Endometrial microvascular endothelial cells (primary cell): ENCODE data around the gene SPATA24. TPM values are rescaled to one million over a fixed set of nuclear protein-coding genes. Genes with fewer than 3 reads are reported as not detected.
"Not testable (repeated sequence)": the region's sequence is repeated elsewhere in the genome, so short reads cannot be mapped to it uniquely, and the experiment has no call there.

Experiments used
- in situ Hi-C: cut with HindIII; loops from 2 replicates; pipeline ENCODE4 v1.10.0; 2017; ENCODE audit warnings: low sequenced_read_pairs, low pct_unique_long_range_greater_than_20kb; ENCODE audit errors: inconsistent ontology term
- total RNA-seq: library from RNA; depleted of rRNA; stranded (reverse); fragments of >200 nt; gene quantifications from one replicate; pipeline ENCODE4 v1.2.3, GENCODE V29; 2015; ENCODE audit errors: inconsistent ontology term

SPATA24 gene
- total RNA-seq, 1 donor from 2014 or later, result 10.4 TPM

GRCh38 chr5:139388198-139388821 lies 15.6 kb downstream of the SPATA24 start:
- in situ Hi-C loops, result no loop called here

GRCh38 chr5:139387611-139388197 lies 16.2 kb downstream of the SPATA24 start:
- in situ Hi-C loops, result no loop called here

- in situ Hi-C loops, result not testable (repeated sequence)
Measured at GRCh38 chr5:139386956-139387355, 16.9 kb downstream of the SPATA24 start.

- in situ Hi-C loops, result no loop called here
Measured at GRCh38 chr5:139386050-139386438, 17.8 kb downstream of the SPATA24 start.

GRCh38 chr5:139385061-139386049 lies 18.5 kb downstream of the SPATA24 start:
- in situ Hi-C loops, result no loop called here

GRCh38 chr5:139384591-139385051 lies 19.3 kb downstream of the SPATA24 start:
- in situ Hi-C loops, result no loop called here

GRCh38 chr5:139383993-139384590 lies 19.8 kb downstream of the SPATA24 start:
- in situ Hi-C loops, result no loop called here

- in situ Hi-C loops, result no loop called here
Measured at GRCh38 chr5:139383275-139383992, 20.5 kb downstream of the SPATA24 start, which contains the start of gene SLC23A1. TSS of gene SLC23A1 (minus strand) at chr5:139383297. CDS start at chr5:139383253, 44 bp downstream.

GRCh38 chr5:139382807-139383206 lies 21.1 kb downstream of the SPATA24 start:
- in situ Hi-C loops, result no loop called here

GRCh38 chr5:139381837-139382761 lies 21.8 kb downstream of the SPATA24 start:
- in situ Hi-C loops, result no loop called here

GRCh38 chr5:139379626-139380449 lies 24.1 kb downstream of the SPATA24 start:
- in situ Hi-C loops, result no loop called here

- in situ Hi-C loops, result no loop called here
Measured at GRCh38 chr5:139378941-139379361, 24.9 kb downstream of the SPATA24 start.

GRCh38 chr5:139378101-139378825 lies 25.6 kb downstream of the SPATA24 start:
- in situ Hi-C loops, result no loop called here

GRCh38 chr5:139377226-139377625 lies 26.7 kb downstream of the SPATA24 start:
- in situ Hi-C loops, result no loop called here

GRCh38 chr5:139376364-139376763 lies 27.5 kb downstream of the SPATA24 start:
- in situ Hi-C loops, result no loop called here

- in situ Hi-C loops, result no loop called here
Measured at GRCh38 chr5:139374909-139375308, 29.0 kb downstream of the SPATA24 start.
